Measurements from ENCODE around the gene MAZ.

MAZ gene

GRCh38 chr16:29811896-29812665 lies 5.8 kb downstream of the MAZ start, which contains the start of gene PRRT2:
Gene PRRT2 (plus strand): TSS chr16:29812193. CDS start chr16:29813055, 862 bp downstream.
- peaks cover 10% of the 10 kb centered on the region; the same call in 1 of the 2 replicates for H3F3A ChIP-seq (ENCODE audit: low read depth)
- H3K9me3 ChIP-seq (ENCODE audit: insufficient read depth, low read depth, low read length): no peaks in the 10 kb centered on the region
- no peaks in the 10 kb centered on the region for H3K27me3 ChIP-seq (ENCODE audit: insufficient read depth, low read length, poor library complexity, severe bottlenecking)
- peaks cover 49% of the 10 kb centered on the region for H3K79me2 ChIP-seq (ENCODE audit: insufficient read depth, low read length)
- no peak within 1 kb of the TSS for H3K9ac ChIP-seq (ENCODE audit: low read depth, low read length, poor library complexity, severe bottlenecking)
- TF ChIP-seq CTCF (conservative IDR thresholded peaks at IDR 0.05; ENCODE audit: low read length) (no peak), EZH2phosphoT487 (IDR thresholded peaks at IDR 0.05; ENCODE audit: borderline replicate concordance) (no peak)
- peaks cover 47% of the 10 kb centered on the region for H3K4me1 ChIP-seq (ENCODE audit: insufficient read depth, low read length, poor library complexity, severe bottlenecking)
- peaks cover 33% of the 10 kb centered on the region for H3K36me3 ChIP-seq (ENCODE audit: insufficient read depth, low read length)
- H4K20me1 ChIP-seq (ENCODE audit: insufficient read depth, low read length, poor library complexity, severe bottlenecking): peaks cover 35% of the 10 kb centered on the region
- H3K4me2 ChIP-seq (ENCODE audit: low read depth, low read length, poor library complexity, severe bottlenecking): no peak within 1 kb of the TSS
- no peak within 1 kb of the TSS for H2AFZ ChIP-seq (ENCODE audit: low read length)
- H3K9me2 ChIP-seq (replicated peaks; ENCODE audit: low read depth, low read length): no peaks in the 10 kb centered on the region
- no peak within 1 kb of the TSS for H3K4me3 ChIP-seq (ENCODE audit: low read length, poor library complexity, severe bottlenecking)

- Histone ChIP-seq H4K20me1 (ENCODE audit: insufficient read depth, low read length, poor library complexity, severe bottlenecking) (peaks cover 34% of the 10 kb centered on the region), H3K36me3 (ENCODE audit: insufficient read depth, low read length) (peaks cover 31% of the 10 kb centered on the region), H3K9ac (ENCODE audit: low read depth, low read length, poor library complexity, severe bottlenecking) (no peak overlapping the region), H3K9me2 (replicated peaks; ENCODE audit: low read depth, low read length) (no peaks in the 10 kb centered on the region), H3K79me2 (ENCODE audit: insufficient read depth, low read length) (peaks cover 46% of the 10 kb centered on the region), H3K4me3 (ENCODE audit: low read length, poor library complexity, severe bottlenecking) (no peak overlapping the region), H3F3A (ENCODE audit: low read depth) (peaks cover 4% of the 10 kb centered on the region; the same call in 1 of the 2 replicates), H3K4me2 (ENCODE audit: low read depth, low read length, poor library complexity, severe bottlenecking) (no peak overlapping the region), H3K27me3 (ENCODE audit: insufficient read depth, low read length, poor library complexity, severe bottlenecking) (no peaks in the 10 kb centered on the region), H3K9me3 (ENCODE audit: insufficient read depth, low read depth, low read length) (no peaks in the 10 kb centered on the region), H2AFZ (ENCODE audit: low read length) (no peak overlapping the region), H3K4me1 (ENCODE audit: insufficient read depth, low read length, poor library complexity, severe bottlenecking) (peaks cover 50% of the 10 kb centered on the region)
- TF ChIP-seq EZH2phosphoT487 (IDR thresholded peaks at IDR 0.05; ENCODE audit: borderline replicate concordance) (no peak), CTCF (conservative IDR thresholded peaks at IDR 0.05; ENCODE audit: low read length) (no peak)
These were observed 6.7 kb downstream of the MAZ start for GRCh38 chr16:29812754-29813643.

GRCh38 chr16:29813644-29814562 lies 7.6 kb downstream of the MAZ start:
- Histone ChIP-seq H3K9me2 (replicated peaks; ENCODE audit: low read depth, low read length) (no peaks in the 10 kb centered on the region), H3K79me2 (ENCODE audit: insufficient read depth, low read length) (peaks cover 46% of the 10 kb centered on the region), H3K9ac (ENCODE audit: low read depth, low read length, poor library complexity, severe bottlenecking) (peak overlapping the region; percentile 86), H4K20me1 (ENCODE audit: insufficient read depth, low read length, poor library complexity, severe bottlenecking) (peaks cover 25% of the 10 kb centered on the region), H3K36me3 (ENCODE audit: insufficient read depth, low read length) (peaks cover 22% of the 10 kb centered on the region; the same call in 1 of the 2 replicates), H3K4me3 (ENCODE audit: low read length, poor library complexity, severe bottlenecking) (no peak overlapping the region), H3K4me2 (ENCODE audit: low read depth, low read length, poor library complexity, severe bottlenecking) (peak overlapping the region; percentile 97), H3K9me3 (ENCODE audit: insufficient read depth, low read depth, low read length) (no peaks in the 10 kb centered on the region), H3F3A (ENCODE audit: low read depth) (peaks cover 4% of the 10 kb centered on the region; the same call in 1 of the 2 replicates), H2AFZ (ENCODE audit: low read length) (no peak overlapping the region), H3K4me1 (ENCODE audit: insufficient read depth, low read length, poor library complexity, severe bottlenecking) (peaks cover 46% of the 10 kb centered on the region), H3K27me3 (ENCODE audit: insufficient read depth, low read length, poor library complexity, severe bottlenecking) (no peaks in the 10 kb centered on the region)
- TF ChIP-seq EZH2phosphoT487 (IDR thresholded peaks at IDR 0.05; ENCODE audit: borderline replicate concordance) (no peak), CTCF (conservative IDR thresholded peaks at IDR 0.05; ENCODE audit: low read length) (no peak)

All from Loucy (cell line).